ENCODE data around the gene PLA2G3. TPM values are rescaled to one million over a fixed set of nuclear protein-coding genes. Genes with fewer than 3 reads are reported as not detected.

The PLA2G3 gene
- total RNA-seq, 1 experiment from 2014 or later = 18.3 TPM

DNA sequence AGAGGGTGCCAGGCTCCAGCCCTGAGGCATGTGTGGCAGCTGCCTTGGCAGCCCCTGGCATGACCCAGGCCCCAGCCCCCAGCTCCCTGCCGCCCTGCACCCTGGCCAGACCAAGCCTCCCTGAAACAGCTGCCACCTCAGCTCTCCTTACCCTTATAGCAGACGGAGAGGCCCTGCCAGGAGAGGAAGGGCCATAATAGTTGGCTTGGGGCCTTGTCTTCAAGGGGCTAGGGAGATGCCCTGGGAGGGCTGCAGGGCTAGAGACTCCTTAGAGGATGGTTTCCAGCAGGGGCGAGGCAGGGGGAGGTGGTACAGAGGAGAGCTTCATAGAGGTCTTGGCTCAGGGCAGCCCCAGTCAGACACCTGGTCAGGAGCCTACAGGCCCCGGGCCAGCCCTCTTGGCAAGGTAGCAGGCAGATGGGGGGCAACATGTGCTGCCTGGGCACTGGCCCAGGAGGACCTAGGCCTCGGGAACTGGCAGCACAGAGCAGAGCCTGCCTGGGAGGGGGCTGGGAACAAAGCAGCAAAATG lies 46.2 kb downstream of the PLA2G3 start:
- CTCF ChIA-PET = interaction anchor here (0.5 to 21.8 kb wide), 7 partner anchors 10 to 179 kb away, joined by 3 to 363 read pairs (median 5); partner anchors contain the start of genes LIMK2 and SELENOM

DNA sequence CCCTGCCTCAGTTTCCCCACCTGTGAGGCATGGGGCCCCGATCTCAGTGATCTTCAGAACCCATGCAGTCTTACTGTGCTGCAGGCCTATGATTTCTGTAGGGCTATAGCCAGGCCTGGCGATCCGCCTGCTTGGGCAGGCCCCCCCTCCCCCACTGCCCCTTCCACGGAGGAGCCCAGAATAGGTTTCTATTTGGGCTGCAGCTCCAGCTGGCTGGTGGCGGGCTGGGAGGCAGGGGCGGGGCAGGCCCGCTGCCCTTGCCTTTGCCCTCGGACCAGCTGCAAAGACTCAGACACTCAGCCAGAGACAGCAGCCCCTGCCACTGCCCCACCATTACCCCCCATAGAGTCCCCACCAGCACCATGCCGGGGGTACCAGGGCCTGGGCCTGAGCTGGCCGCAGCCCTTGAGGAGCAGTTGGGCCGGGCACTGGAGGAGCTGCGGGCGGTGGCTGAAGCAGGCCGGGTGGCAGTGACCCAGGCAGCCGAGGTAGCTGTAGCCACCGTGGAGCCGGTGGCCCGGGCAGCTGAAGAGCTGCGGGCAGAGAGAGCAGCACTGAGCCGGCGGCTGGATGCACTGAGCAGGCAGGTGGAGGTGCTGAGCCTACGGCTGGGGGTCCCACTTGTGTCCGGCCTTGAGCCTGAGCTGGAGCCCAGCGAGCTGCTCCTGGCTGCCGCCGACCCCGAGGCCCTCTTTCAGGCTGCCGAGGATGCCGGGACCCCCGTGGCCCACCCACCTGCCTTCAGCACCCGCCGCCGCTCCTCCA lies 47.0 kb downstream of the PLA2G3 start:
- TF ChIP-seq MXD4 (CRISPR knock-in tag; IDR thresholded peaks at IDR 0.05; ENCODE audit: borderline replicate concordance) (no peak), IRF2 (CRISPR knock-in tag; IDR thresholded peaks at IDR 0.05; ENCODE audit: borderline replicate concordance, low read depth) (no peak), TEAD4 (CRISPR knock-in tag; IDR thresholded peaks at IDR 0.05) (no peak), ZNF219 (CRISPR knock-in tag; IDR thresholded peaks at IDR 0.05; ENCODE audit: borderline replicate concordance) (no peak), ATF1 (CRISPR knock-in tag; IDR thresholded peaks at IDR 0.05) (no peak), ZNF671 (CRISPR knock-in tag; IDR thresholded peaks at IDR 0.05) (no peak)
- TF ChIP-seq, protein P1, sequence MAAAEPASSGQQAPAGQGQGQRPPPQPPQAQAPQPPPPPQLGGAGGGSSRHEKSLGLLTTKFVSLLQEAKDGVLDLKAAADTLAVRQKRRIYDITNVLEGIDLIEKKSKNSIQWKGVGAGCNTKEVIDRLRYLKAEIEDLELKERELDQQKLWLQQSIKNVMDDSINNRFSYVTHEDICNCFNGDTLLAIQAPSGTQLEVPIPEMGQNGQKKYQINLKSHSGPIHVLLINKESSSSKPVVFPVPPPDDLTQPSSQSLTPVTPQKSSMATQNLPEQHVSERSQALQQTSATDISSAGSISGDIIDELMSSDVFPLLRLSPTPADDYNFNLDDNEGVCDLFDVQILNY (CRISPR knock-in tag; IDR thresholded peaks at IDR 0.05) = no peak
- TF ChIP-seq, protein P2, sequence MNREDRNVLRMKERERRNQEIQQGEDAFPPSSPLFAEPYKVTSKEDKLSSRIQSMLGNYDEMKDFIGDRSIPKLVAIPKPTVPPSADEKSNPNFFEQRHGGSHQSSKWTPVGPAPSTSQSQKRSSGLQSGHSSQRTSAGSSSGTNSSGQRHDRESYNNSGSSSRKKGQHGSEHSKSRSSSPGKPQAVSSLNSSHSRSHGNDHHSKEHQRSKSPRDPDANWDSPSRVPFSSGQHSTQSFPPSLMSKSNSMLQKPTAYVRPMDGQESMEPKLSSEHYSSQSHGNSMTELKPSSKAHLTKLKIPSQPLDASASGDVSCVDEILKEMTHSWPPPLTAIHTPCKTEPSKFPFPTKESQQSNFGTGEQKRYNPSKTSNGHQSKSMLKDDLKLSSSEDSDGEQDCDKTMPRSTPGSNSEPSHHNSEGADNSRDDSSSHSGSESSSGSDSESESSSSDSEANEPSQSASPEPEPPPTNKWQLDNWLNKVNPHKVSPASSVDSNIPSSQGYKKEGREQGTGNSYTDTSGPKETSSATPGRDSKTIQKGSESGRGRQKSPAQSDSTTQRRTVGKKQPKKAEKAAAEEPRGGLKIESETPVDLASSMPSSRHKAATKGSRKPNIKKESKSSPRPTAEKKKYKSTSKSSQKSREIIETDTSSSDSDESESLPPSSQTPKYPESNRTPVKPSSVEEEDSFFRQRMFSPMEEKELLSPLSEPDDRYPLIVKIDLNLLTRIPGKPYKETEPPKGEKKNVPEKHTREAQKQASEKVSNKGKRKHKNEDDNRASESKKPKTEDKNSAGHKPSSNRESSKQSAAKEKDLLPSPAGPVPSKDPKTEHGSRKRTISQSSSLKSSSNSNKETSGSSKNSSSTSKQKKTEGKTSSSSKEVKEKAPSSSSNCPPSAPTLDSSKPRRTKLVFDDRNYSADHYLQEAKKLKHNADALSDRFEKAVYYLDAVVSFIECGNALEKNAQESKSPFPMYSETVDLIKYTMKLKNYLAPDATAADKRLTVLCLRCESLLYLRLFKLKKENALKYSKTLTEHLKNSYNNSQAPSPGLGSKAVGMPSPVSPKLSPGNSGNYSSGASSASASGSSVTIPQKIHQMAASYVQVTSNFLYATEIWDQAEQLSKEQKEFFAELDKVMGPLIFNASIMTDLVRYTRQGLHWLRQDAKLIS (CRISPR knock-in tag; IDR thresholded peaks at IDR 0.05; ENCODE audit: borderline replicate concordance) = no peak
- TF ChIP-seq, protein P3, sequence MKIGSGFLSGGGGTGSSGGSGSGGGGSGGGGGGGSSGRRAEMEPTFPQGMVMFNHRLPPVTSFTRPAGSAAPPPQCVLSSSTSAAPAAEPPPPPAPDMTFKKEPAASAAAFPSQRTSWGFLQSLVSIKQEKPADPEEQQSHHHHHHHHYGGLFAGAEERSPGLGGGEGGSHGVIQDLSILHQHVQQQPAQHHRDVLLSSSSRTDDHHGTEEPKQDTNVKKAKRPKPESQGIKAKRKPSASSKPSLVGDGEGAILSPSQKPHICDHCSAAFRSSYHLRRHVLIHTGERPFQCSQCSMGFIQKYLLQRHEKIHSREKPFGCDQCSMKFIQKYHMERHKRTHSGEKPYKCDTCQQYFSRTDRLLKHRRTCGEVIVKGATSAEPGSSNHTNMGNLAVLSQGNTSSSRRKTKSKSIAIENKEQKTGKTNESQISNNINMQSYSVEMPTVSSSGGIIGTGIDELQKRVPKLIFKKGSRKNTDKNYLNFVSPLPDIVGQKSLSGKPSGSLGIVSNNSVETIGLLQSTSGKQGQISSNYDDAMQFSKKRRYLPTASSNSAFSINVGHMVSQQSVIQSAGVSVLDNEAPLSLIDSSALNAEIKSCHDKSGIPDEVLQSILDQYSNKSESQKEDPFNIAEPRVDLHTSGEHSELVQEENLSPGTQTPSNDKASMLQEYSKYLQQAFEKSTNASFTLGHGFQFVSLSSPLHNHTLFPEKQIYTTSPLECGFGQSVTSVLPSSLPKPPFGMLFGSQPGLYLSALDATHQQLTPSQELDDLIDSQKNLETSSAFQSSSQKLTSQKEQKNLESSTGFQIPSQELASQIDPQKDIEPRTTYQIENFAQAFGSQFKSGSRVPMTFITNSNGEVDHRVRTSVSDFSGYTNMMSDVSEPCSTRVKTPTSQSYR (CRISPR knock-in tag; IDR thresholded peaks at IDR 0.05) = no peak
- H3K36me3 Mint-ChIP-seq = no peaks in the 10 kb centered on the region
- no peaks in the 10 kb centered on the region for H3K27me3 Mint-ChIP-seq (ENCODE audit: low read depth)
- ATAC-seq = no peak
- CTCF ChIA-PET = interaction anchor here (0.5 to 21.8 kb wide), 6 partner anchors 9 to 180 kb away, joined by 3 to 363 read pairs (median 4); partner anchors contain the start of genes LIMK2 and SELENOM
- no peak for DNase-seq (ENCODE audit: low spot score)
- H3K9me3 Mint-ChIP-seq = no peaks in the 10 kb centered on the region
- POLR2A ChIA-PET = no interaction called here
- H3K4me3 Mint-ChIP-seq = no peak overlapping the region
- H3K27ac Mint-ChIP-seq = no peak overlapping the region
- H3K4me1 Mint-ChIP-seq = peaks cover 11% of the 10 kb centered on the region

More for the DNA sequence above, 46.2 kb downstream of the PLA2G3 start:
- no peak for DNase-seq (ENCODE audit: low spot score)
- POLR2A ChIA-PET = interaction anchor here (0.7 to 1.0 kb wide), 2 partner anchors 46 to 159 kb away, joined by 4 to 5 read pairs; partner anchors contain the start of gene PLA2G3
- Mint-ChIP-seq H3K4me3 (no peak overlapping the region), H3K36me3 (no peaks in the 10 kb centered on the region), H3K4me1 (peaks cover 15% of the 10 kb centered on the region), H3K27me3 (ENCODE audit: low read depth) (0 out of 2 replicates have a peak, but pooled peaks cover 2% of the 10 kb centered on the region), H3K27ac (no peak overlapping the region), H3K9me3 (no peaks in the 10 kb centered on the region)
- TF ChIP-seq, protein P4, sequence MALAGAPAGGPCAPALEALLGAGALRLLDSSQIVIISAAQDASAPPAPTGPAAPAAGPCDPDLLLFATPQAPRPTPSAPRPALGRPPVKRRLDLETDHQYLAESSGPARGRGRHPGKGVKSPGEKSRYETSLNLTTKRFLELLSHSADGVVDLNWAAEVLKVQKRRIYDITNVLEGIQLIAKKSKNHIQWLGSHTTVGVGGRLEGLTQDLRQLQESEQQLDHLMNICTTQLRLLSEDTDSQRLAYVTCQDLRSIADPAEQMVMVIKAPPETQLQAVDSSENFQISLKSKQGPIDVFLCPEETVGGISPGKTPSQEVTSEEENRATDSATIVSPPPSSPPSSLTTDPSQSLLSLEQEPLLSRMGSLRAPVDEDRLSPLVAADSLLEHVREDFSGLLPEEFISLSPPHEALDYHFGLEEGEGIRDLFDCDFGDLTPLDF (CRISPR knock-in tag; IDR thresholded peaks at IDR 0.05) = no peak
- no peak for TF ChIP-seq GABPB1 (CRISPR knock-in tag; IDR thresholded peaks at IDR 0.05)
- no peak for TF ChIP-seq TEAD1 (CRISPR knock-in tag; IDR thresholded peaks at IDR 0.05)
- TF ChIP-seq GTF2I (CRISPR knock-in tag; conservative IDR thresholded peaks at IDR 0.05) = no peak
- TF ChIP-seq, protein P5, sequence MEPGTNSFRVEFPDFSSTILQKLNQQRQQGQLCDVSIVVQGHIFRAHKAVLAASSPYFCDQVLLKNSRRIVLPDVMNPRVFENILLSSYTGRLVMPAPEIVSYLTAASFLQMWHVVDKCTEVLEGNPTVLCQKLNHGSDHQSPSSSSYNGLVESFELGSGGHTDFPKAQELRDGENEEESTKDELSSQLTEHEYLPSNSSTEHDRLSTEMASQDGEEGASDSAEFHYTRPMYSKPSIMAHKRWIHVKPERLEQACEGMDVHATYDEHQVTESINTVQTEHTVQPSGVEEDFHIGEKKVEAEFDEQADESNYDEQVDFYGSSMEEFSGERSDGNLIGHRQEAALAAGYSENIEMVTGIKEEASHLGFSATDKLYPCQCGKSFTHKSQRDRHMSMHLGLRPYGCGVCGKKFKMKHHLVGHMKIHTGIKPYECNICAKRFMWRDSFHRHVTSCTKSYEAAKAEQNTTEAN (CRISPR knock-in tag; IDR thresholded peaks at IDR 0.05) = no peak
- no peak for ATAC-seq

Data from WTC11 (cell line).